MCF 10A (cell line): Measurements from ENCODE around the gene CLDND1. TPM values are rescaled to one million over a fixed set of nuclear protein-coding genes. Genes with fewer than 3 reads are reported as not detected.

ENCODE experiments used
- BruUV-seq: library from RNA; stranded (reverse); fragments of 400-500 nt; replicated peaks from 2 replicates; lab custom pipeline; 2021; lab: Mats Ljungman, UMichigan
- CTCF ChIA-PET: fragments of 300-600 bp; sonication (Branson Sonifier 250); formaldehyde crosslinking; extraction: SDS; loops from one replicate; lab custom pipeline; 2021; ENCODE audit warnings: antibody characterized with exemption, inconsistent platforms; lab: Yijun Ruan, JAX
- POLR2A ChIA-PET: fragments of 300-600, 350-650 bp; sonication (Branson Sonifier 250); formaldehyde crosslinking; extraction: SDS; loops from one replicate; lab custom pipeline; 2020; ENCODE audit warnings: antibody characterized with exemption, inconsistent platforms; lab: Yijun Ruan, JAX
- DNase-seq: peaks from one replicate; pipeline ENCODE4 v3.0.0-alpha.2; 2018; ENCODE audit not compliant: unreplicated experiment
- H3K27ac Mint-ChIP-seq: one replicate; pipeline ENCODE4 v1.8.0; 2022; ENCODE audit warnings: mild to moderate bottlenecking, low read depth, mixed read lengths; ENCODE audit not compliant: unreplicated experiment
- H3K27me3 Mint-ChIP-seq: one replicate; pipeline ENCODE4 v1.8.0; 2022; ENCODE audit warnings: mixed read lengths; ENCODE audit not compliant: insufficient read depth, unreplicated experiment
- H3K36me3 Mint-ChIP-seq: one replicate; pipeline ENCODE4 v1.8.0; 2022; ENCODE audit warnings: mild to moderate bottlenecking, moderate library complexity, mixed read lengths; ENCODE audit not compliant: insufficient read depth, unreplicated experiment
- H3K4me1 Mint-ChIP-seq: one replicate; pipeline ENCODE4 v1.8.0; 2022; ENCODE audit warnings: mixed read lengths; ENCODE audit not compliant: insufficient read depth, unreplicated experiment
- H3K4me3 Mint-ChIP-seq: one replicate; pipeline ENCODE4 v1.8.0; 2022; ENCODE audit warnings: mild to moderate bottlenecking, moderate library complexity, mixed read lengths; ENCODE audit not compliant: unreplicated experiment
- H3K9me3 Mint-ChIP-seq: one replicate; pipeline ENCODE4 v1.8.0; 2022; ENCODE audit warnings: mixed read lengths; ENCODE audit not compliant: unreplicated experiment
- CTCF ChIP-seq: fragments of 200-600 bp; IDR thresholded peaks from one replicate; pipeline ENCODE4 v1.8.0; 2022; ENCODE audit warnings: antibody characterized with exemption, mild to moderate bottlenecking; ENCODE audit not compliant: unreplicated experiment
- intact Hi-C: fragments of 100-400 bp; cut with micrococcal nuclease; formaldehyde crosslinking; loops from 2 replicates; pipeline ENCODE4 v1.14.1; 2022
- total RNA-seq: library from RNA; stranded (reverse); gene quantifications from 2 replicates; pipeline ENCODE4 v1.2.3, GENCODE V29; 2022

CLDND1 gene
- total RNA-seq, 1 experiment from 2014 or later, result 128 TPM

- intact Hi-C loops, result loop anchor here (2.0 kb wide), 1 partner anchor 30 kb away; no protein-coding TSS in a partner anchor
Observed at GRCh38 chr3:98512576-98512975, 10.1 kb downstream of the CLDND1 start.

GRCh38 chr3:98508582-98508981 is 14.1 kb downstream of the CLDND1 start:
- CTCF ChIA-PET, result interaction anchor here (0.7 to 0.8 kb wide), 2 partner anchors 89 to 180 kb away, joined by 3 to 4 read pairs; no protein-coding TSS in a partner anchor
- intact Hi-C loops, result no loop called here
- Mint-ChIP-seq H3K27me3 (no peaks in the 10 kb centered on the region), H3K27ac (peak overlapping the region; percentile 75), H3K4me3 (no peak overlapping the region), H3K9me3 (peaks cover 8% of the 10 kb centered on the region), H3K4me1 (peaks cover 19% of the 10 kb centered on the region), H3K36me3 (no peaks in the 10 kb centered on the region)
- DNase-seq, result no peak
- no TSS peak for BruUV-seq
- POLR2A ChIA-PET, result interaction anchor here (0.6 to 0.8 kb wide), 2 partner anchors 14 to 886 kb away, joined by 4 read pairs; partner anchors contain the start of gene CLDND1
- no peak for TF ChIP-seq CTCF

More at GRCh38 chr3:98512576-98512975, 10.1 kb downstream of the CLDND1 start:
- ChIA-PET CTCF (interaction anchor here (0.7 to 1.3 kb wide), 3 partner anchors 12 to 79 kb away, joined by 3 to 6 read pairs (median 6); no protein-coding TSS in a partner anchor), POLR2A (interaction anchor here (0.9 to 4.5 kb wide), 7 partner anchors 10 to 541 kb away, joined by 3 to 50 read pairs (median 8); partner anchors contain the start of genes CLDND1 and CPOX)
- DNase-seq, result no peak
- BruUV-seq, result no TSS peak
- Mint-ChIP-seq H3K4me1 (peaks cover 22% of the 10 kb centered on the region), H3K27me3 (no peaks in the 10 kb centered on the region), H3K4me3 (peak overlapping the region; percentile 56), H3K9me3 (peaks cover 8% of the 10 kb centered on the region), H3K36me3 (peaks cover 29% of the 10 kb centered on the region), H3K27ac (peak overlapping the region; percentile 76)
- TF ChIP-seq CTCF, result no peak

- no peaks in the 10 kb centered on the region for H3K36me3 Mint-ChIP-seq
- H3K27ac Mint-ChIP-seq, result no peak overlapping the region
- POLR2A ChIA-PET, result no interaction called here
- CTCF ChIA-PET, result interaction anchor here (0.6 kb wide), 1 partner anchor 98 kb away, joined by 3 read pairs; no protein-coding TSS in a partner anchor
- no peak for DNase-seq
- intact Hi-C loops, result no loop called here
- TF ChIP-seq CTCF, result no peak
- peaks cover 8% of the 10 kb centered on the region for H3K9me3 Mint-ChIP-seq
- no peaks in the 10 kb centered on the region for H3K27me3 Mint-ChIP-seq
- no TSS peak for BruUV-seq
- no peaks in the 10 kb centered on the region for H3K4me1 Mint-ChIP-seq
- no peak overlapping the region for H3K4me3 Mint-ChIP-seq
Observed at GRCh38 chr3:98504539-98504938, 18.2 kb downstream of the CLDND1 start.

GRCh38 chr3:98501863-98502576 is 20.7 kb downstream of the CLDND1 start:
- CTCF ChIA-PET, result interaction anchor here (0.6 to 1.1 kb wide), 6 partner anchors 13 to 674 kb away, joined by 3 to 5 read pairs (median 4); no protein-coding TSS in a partner anchor
- POLR2A ChIA-PET, result interaction anchor here (1.9 kb wide), 1 partner anchor 10 kb away, joined by 8 read pairs; no protein-coding TSS in a partner anchor
- DNase-seq, result no peak

More at GRCh38 chr3:98501863-98502576, 20.7 kb downstream of the CLDND1 start:
- Mint-ChIP-seq H3K9me3 (no peaks in the 10 kb centered on the region), H3K4me3 (no peak overlapping the region), H3K4me1 (no peaks in the 10 kb centered on the region), H3K27ac (no peak overlapping the region), H3K27me3 (no peaks in the 10 kb centered on the region), H3K36me3 (no peaks in the 10 kb centered on the region)
- TF ChIP-seq CTCF, result no peak
- BruUV-seq, result no TSS peak
- intact Hi-C loops, result no loop called here
